ENCODE measurements around the gene MYO1D.
"Not testable (repeated sequence)": the region's sequence is repeated elsewhere in the genome, so short reads cannot be mapped to it uniquely, and the experiment has no call there.

MYO1D gene

DNA sequence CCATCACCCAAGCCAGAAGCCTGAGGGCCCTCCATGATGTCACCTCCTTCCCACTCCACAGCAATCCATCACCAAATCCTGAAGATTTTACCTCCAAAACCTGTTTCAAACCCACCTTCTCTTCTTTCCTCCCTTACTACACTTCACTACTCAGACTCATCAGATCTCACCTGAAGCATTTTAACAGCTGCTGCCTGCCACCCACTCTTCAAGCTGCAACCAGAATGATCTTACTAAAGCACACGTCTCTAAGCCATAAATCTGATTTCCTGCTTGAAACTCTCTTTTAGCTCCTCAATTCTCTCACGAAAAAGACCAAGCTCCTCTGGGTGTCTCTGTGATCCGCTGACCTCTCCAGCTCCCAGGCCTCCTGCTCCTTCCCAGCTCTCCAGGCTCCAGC, 343.6 kb downstream of the MYO1D start:
- H3K27ac ChIP-seq (ENCODE audit: low read depth, low read length): no peak overlapping the region
- no peaks in the 10 kb centered on the region for H3K9me3 ChIP-seq (ENCODE audit: control insufficient read depth in 5 of 5, low read length in 5 of 5)
- H3K36me3 ChIP-seq (ENCODE audit: control insufficient read depth in 5 of 5, insufficient read depth in 5 of 5, low read length in 5 of 5): peaks cover 0 to 5% (median 0%) of the 10 kb centered on the region in 5 donors
- H3K4me3 ChIP-seq (ENCODE audit: low read depth in 1 of 5, low read length in 5 of 5): no peak overlapping the region
- H3K27me3 ChIP-seq (ENCODE audit: control insufficient read depth in 5 of 5, insufficient read depth in 4 of 5, low read length in 5 of 5): no peaks in the 10 kb centered on the region
- peaks cover 0 to 12% (median 7%) of the 10 kb centered on the region in 5 donors for H3K4me1 ChIP-seq (ENCODE audit: control insufficient read depth in 5 of 5, insufficient read depth in 5 of 5, low read length in 5 of 5)
- H3K9ac ChIP-seq (ENCODE audit: low read length in 5 of 5): no peak overlapping the region

DNA sequence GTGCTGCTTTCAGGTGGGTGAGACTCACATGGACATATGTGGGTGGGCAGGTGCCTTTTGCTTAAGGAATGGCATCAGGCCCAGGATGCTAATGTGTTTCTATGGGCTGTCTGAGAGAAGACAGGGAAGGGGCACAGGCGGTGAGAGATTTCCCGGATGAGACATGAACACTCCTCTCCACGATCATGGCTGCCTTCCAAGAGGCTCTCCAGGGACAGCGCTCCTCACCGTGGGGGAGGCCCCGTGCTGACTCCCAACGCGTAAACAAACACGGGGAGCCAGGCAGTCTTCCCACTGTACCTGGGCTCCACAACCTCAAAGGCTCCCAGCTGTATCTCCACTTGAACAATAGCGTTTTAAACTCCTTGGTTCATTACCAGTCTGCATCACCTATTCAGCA, 347.3 kb downstream of the MYO1D start:
- no peak overlapping the region for H3K9ac ChIP-seq (ENCODE audit: low read length in 5 of 5)
- H3K4me1 ChIP-seq (ENCODE audit: control insufficient read depth in 5 of 5, insufficient read depth in 5 of 5, low read length in 5 of 5): no peaks in the 10 kb centered on the region
- peaks cover 0 to 2% (median 0%) of the 10 kb centered on the region in 5 donors for H3K27me3 ChIP-seq (ENCODE audit: control insufficient read depth in 5 of 5, insufficient read depth in 4 of 5, low read length in 5 of 5)
- H3K4me3 ChIP-seq (ENCODE audit: low read depth in 1 of 5, low read length in 5 of 5): no peak overlapping the region
- H3K36me3 ChIP-seq (ENCODE audit: control insufficient read depth in 5 of 5, insufficient read depth in 5 of 5, low read length in 5 of 5): peaks cover 0 to 5% (median 2%) of the 10 kb centered on the region in 5 donors
- no peaks in the 10 kb centered on the region for H3K9me3 ChIP-seq (ENCODE audit: control insufficient read depth in 5 of 5, low read length in 5 of 5)
- H3K27ac ChIP-seq (ENCODE audit: low read depth, low read length): no peak overlapping the region

DNA sequence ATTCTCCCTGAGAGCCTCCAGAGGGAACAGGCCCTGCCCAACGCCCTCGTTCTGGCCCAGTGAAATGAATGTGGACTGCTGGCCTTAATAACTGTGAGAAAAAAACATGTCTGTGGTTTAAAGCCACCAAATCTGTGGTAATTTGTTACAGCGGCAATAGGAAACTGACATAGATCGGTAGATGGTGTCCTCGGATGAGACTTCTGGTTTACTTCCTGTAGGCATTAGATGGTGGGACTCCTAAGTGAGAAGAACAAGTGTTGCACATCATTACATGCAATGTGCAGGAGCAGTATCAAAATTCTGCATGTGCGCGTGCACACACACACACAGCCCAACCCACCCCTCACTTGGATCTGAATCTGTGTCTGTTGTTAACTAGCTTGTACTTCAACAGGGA, 348.1 kb downstream of the MYO1D start:
- Histone ChIP-seq H3K36me3 (ENCODE audit: control insufficient read depth in 5 of 5, insufficient read depth in 5 of 5, low read length in 5 of 5) (peaks cover 0 to 5% (median 2%) of the 10 kb centered on the region in 5 donors), H3K4me3 (ENCODE audit: low read depth in 1 of 5, low read length in 5 of 5) (no peak overlapping the region), H3K9ac (ENCODE audit: low read length in 5 of 5) (no peak overlapping the region), H3K4me1 (ENCODE audit: control insufficient read depth in 5 of 5, insufficient read depth in 5 of 5, low read length in 5 of 5) (no peaks in the 10 kb centered on the region), H3K27me3 (ENCODE audit: control insufficient read depth in 5 of 5, insufficient read depth in 4 of 5, low read length in 5 of 5) (peaks cover 0 to 2% (median 0%) of the 10 kb centered on the region in 5 donors), H3K9me3 (ENCODE audit: control insufficient read depth in 5 of 5, low read length in 5 of 5) (no peaks in the 10 kb centered on the region), H3K27ac (ENCODE audit: low read depth, low read length) (no peak overlapping the region)

DNA sequence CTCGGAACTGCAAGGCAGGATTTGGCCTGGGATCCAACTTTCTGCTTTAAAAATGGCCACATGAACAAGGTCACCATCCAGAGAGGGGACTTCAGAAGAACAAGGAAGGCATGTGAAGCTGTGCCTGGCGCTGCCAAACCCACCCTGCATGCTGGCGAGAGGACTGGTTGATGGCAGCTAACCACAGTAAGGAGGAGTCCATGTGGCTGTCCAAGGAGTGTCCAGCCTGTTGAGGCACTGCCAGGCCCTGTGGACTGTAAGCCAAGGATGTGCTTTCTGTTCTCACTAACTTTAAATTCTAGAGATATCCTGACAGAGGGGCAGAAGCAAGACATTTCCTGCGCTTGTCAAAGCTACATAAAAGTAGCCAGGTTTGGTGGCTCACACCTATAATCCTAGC, 349.8 kb downstream of the MYO1D start:
- H3K9ac ChIP-seq (ENCODE audit: low read length in 5 of 5): no peak overlapping the region
- no peak overlapping the region for H3K27ac ChIP-seq (ENCODE audit: low read depth, low read length)
- H3K4me1 ChIP-seq (ENCODE audit: control insufficient read depth in 5 of 5, insufficient read depth in 5 of 5, low read length in 5 of 5): no peaks in the 10 kb centered on the region
- H3K36me3 ChIP-seq (ENCODE audit: control insufficient read depth in 5 of 5, insufficient read depth in 5 of 5, low read length in 5 of 5): peaks cover 0 to 5% (median 0%) of the 10 kb centered on the region in 5 donors
- no peak overlapping the region for H3K4me3 ChIP-seq (ENCODE audit: low read depth in 1 of 5, low read length in 5 of 5)
- H3K9me3 ChIP-seq (ENCODE audit: control insufficient read depth in 5 of 5, low read length in 5 of 5): no peaks in the 10 kb centered on the region
- H3K27me3 ChIP-seq (ENCODE audit: control insufficient read depth in 5 of 5, insufficient read depth in 4 of 5, low read length in 5 of 5): peaks cover 0 to 2% (median 0%) of the 10 kb centered on the region in 5 donors

DNA sequence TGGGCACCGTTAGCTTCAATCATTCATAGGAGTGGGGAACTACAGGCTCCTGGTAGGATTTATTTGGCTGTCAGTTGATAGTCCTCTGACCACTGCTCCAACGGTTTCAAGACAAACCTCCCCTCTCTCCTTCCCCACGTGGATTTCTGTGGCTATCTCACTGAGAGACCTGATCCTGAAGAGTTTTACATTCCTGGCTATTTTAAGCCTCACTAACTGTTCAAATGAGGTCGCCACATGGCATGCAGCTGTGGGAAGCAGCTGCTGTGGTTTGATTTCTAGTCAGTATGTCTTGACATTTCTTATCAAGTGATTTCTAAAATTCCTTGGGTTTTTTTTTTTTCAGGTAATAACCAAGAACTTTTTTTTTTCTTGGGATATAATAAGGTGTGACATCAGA, 351.8 kb downstream of the MYO1D start:
- H3K9me3 ChIP-seq (ENCODE audit: control insufficient read depth in 5 of 5, low read length in 5 of 5): no peaks in the 10 kb centered on the region
- no peak overlapping the region for H3K4me3 ChIP-seq (ENCODE audit: low read depth in 1 of 5, low read length in 5 of 5)
- H3K27me3 ChIP-seq (ENCODE audit: control insufficient read depth in 5 of 5, insufficient read depth in 4 of 5, low read length in 5 of 5): peaks cover 0 to 5% (median 0%) of the 10 kb centered on the region in 5 donors
- no peak overlapping the region for H3K9ac ChIP-seq (ENCODE audit: low read length in 5 of 5)
- peaks cover 0 to 6% (median 6%) of the 10 kb centered on the region in 5 donors for H3K4me1 ChIP-seq (ENCODE audit: control insufficient read depth in 5 of 5, insufficient read depth in 5 of 5, low read length in 5 of 5)
- no peak overlapping the region for H3K27ac ChIP-seq (ENCODE audit: low read depth, low read length)
- H3K36me3 ChIP-seq (ENCODE audit: control insufficient read depth in 5 of 5, insufficient read depth in 5 of 5, low read length in 5 of 5): peaks cover 0 to 5% (median 0%) of the 10 kb centered on the region in 5 donors

DNA sequence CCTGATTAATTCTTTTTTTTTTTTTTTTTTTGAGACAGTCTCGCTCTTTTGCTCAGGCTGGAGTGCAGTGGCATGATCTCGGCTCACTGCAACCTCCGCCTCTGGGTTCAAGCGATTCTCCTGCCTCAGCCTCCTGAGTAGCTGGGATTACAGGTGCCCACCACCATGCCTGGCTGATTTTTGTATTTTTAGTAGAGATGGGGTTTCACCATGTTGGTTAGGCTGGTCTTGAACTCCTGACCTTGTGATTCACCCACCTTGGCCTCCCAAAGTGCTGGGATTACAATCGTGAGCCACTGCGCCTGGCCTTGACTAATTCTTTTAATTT, 352.4 kb downstream of the MYO1D start:
- not testable (repeated sequence) for H3K9ac ChIP-seq (ENCODE audit: low read length in 5 of 5); H3K27me3 ChIP-seq (ENCODE audit: control insufficient read depth in 5 of 5, insufficient read depth in 4 of 5, low read length in 5 of 5); H3K9me3 ChIP-seq (ENCODE audit: control insufficient read depth in 5 of 5, low read length in 5 of 5); H3K36me3 ChIP-seq (ENCODE audit: control insufficient read depth in 5 of 5, insufficient read depth in 5 of 5, low read length in 5 of 5); H3K27ac ChIP-seq (ENCODE audit: low read depth, low read length); H3K4me3 ChIP-seq (ENCODE audit: low read depth in 1 of 5, low read length in 5 of 5)
- peaks cover 2 to 12% (median 12%) of the 10 kb centered on the region in 5 donors for H3K4me1 ChIP-seq (ENCODE audit: control insufficient read depth in 5 of 5, insufficient read depth in 5 of 5, low read length in 5 of 5)

DNA sequence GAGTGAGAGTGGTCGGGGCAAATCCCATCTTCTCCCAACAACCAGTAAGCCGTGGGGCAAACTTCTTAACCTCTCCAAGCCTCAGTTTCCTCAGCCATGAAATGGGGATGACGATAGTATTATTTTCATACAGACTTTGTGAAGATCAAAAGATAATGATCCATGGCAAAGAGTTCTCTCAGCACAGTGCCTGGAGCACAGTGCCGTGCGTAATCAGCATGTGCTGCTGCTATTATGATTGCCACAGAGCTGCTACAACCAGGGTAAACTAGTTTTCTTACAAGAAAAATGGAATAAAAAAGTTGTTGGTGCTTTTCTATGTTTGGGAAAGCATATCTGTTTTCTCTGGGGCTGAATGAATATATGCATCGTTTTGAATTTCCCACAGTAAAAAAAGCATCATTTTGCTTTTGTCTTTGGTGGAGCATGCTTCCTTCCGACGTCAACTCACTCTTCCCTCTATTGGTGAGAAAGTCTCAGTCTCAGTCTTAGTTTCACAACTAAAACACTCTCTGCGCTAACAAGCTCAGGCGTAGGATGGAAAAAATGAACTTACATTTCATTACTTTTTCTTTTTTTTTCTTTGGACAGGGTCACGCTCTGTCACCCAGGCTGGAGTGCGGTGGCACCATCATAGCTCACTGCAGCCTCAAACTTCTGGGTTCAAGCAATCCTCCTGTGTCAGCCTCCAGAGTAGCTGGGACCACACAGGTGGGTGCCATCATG, 352.9 kb downstream of the MYO1D start:
- Histone ChIP-seq H3K4me1 (ENCODE audit: control insufficient read depth in 5 of 5, insufficient read depth in 5 of 5, low read length in 5 of 5) (peaks cover 2 to 16% (median 15%) of the 10 kb centered on the region in 5 donors), H3K9me3 (ENCODE audit: control insufficient read depth in 5 of 5, low read length in 5 of 5) (no peaks in the 10 kb centered on the region), H3K27ac (ENCODE audit: low read depth, low read length) (no peak overlapping the region), H3K27me3 (ENCODE audit: control insufficient read depth in 5 of 5, insufficient read depth in 4 of 5, low read length in 5 of 5) (peaks cover 0 to 8% (median under 1%) of the 10 kb centered on the region in 5 donors), H3K4me3 (ENCODE audit: low read depth in 1 of 5, low read length in 5 of 5) (no peak overlapping the region), H3K9ac (ENCODE audit: low read length in 5 of 5) (no peak overlapping the region), H3K36me3 (ENCODE audit: control insufficient read depth in 5 of 5, insufficient read depth in 5 of 5, low read length in 5 of 5) (peaks cover 0 to 3% (median 0%) of the 10 kb centered on the region in 5 donors)

DNA sequence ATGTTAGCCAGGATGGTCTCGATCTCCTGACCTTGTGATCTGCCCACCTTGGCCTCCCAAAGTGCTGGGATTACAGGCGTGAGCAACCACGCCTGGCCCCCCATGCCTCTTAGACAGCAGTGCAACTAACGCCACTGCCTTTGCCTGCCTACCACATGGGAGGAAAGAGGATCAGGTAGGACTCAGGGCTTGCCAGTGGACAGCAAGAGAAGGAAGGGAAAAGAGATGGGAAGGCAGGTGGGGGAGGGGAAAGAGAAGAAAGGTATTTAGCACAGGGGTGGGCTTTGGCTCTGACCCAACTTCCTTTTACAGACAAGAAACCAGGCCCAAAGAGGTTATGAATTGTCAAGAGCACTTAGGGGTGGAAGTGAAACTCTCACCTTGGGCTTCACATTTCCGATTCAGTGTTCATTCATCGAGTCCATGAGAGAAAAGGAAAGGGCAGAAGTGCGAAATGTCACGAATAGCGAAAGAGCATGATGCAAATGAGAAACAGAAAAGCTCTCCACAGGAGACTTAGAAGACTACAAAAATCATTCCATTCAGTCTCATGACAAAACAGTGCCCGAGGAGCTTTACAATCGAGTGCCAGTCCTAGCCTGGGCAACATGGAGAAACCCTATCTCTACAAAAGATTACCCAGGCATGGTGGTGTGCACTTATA, 353.8 kb downstream of the MYO1D start:
- Histone ChIP-seq H3K9ac (ENCODE audit: low read length in 5 of 5) (no peak overlapping the region), H3K36me3 (ENCODE audit: control insufficient read depth in 5 of 5, insufficient read depth in 5 of 5, low read length in 5 of 5) (peaks cover 0 to 1% (median 0%) of the 10 kb centered on the region in 5 donors), H3K4me1 (ENCODE audit: control insufficient read depth in 5 of 5, insufficient read depth in 5 of 5, low read length in 5 of 5) (peaks cover 2 to 21% (median 19%) of the 10 kb centered on the region in 5 donors), H3K27ac (ENCODE audit: low read depth, low read length) (no peak overlapping the region), H3K4me3 (ENCODE audit: low read depth in 1 of 5, low read length in 5 of 5) (no peak overlapping the region), H3K27me3 (ENCODE audit: control insufficient read depth in 5 of 5, insufficient read depth in 4 of 5, low read length in 5 of 5) (peaks cover 0 to 14% (median 3%) of the 10 kb centered on the region in 5 donors), H3K9me3 (ENCODE audit: control insufficient read depth in 5 of 5, low read length in 5 of 5) (no peaks in the 10 kb centered on the region)

DNA sequence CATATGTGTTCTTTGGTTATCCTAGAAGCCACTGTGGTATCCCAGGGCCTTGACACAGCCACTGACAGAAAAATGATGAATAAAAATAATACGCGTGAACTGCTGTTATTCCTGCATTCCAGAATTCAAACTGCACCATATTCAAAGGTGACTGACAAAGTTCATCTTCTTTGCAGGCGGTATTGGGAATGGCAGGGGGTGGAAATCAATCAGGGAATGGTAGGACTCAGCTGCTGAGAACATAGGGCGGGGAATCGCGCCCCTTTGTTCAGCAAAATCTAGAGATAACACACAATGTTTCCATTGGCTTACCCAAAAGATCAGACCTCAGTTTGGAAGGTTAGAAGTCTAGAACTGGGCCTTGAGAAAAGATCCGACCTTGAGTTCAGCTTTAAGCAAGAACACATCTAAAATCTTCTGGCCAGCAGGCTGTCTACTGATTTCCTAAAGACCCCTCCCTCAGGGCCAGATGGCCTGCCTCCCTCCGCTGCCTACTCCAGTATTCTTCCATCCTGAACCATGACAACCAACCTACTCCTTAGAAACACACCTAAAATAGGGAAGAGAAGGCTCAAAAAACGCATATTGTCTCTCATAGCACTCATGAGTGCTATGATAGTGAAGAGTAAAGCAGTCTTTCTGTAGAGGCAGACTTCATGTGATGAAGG, 356.1 kb downstream of the MYO1D start:
- no peak overlapping the region for H3K27ac ChIP-seq (ENCODE audit: low read depth, low read length)
- no peaks in the 10 kb centered on the region for H3K9me3 ChIP-seq (ENCODE audit: control insufficient read depth in 5 of 5, low read length in 5 of 5)
- H3K4me1 ChIP-seq (ENCODE audit: control insufficient read depth in 5 of 5, insufficient read depth in 5 of 5, low read length in 5 of 5): peaks cover 2 to 21% (median 19%) of the 10 kb centered on the region in 5 donors
- H3K27me3 ChIP-seq (ENCODE audit: control insufficient read depth in 5 of 5, insufficient read depth in 4 of 5, low read length in 5 of 5): peaks cover 0 to 16% (median 3%) of the 10 kb centered on the region in 5 donors
- H3K36me3 ChIP-seq (ENCODE audit: control insufficient read depth in 5 of 5, insufficient read depth in 5 of 5, low read length in 5 of 5): no peaks in the 10 kb centered on the region
- H3K4me3 ChIP-seq (ENCODE audit: low read depth in 1 of 5, low read length in 5 of 5): peak overlapping the region in 1 of 5 donors; percentile 44
- no peak overlapping the region for H3K9ac ChIP-seq (ENCODE audit: low read length in 5 of 5)
